GM19395 (cell line): Measurements from ENCODE around the gene CNKSR2.
A peak's percentile ranks its signal among the peaks of the same experiment; 100 is the strongest.

Experiments used
- ATAC-seq: cut with Tn5 transposase; IDR thresholded peaks from one replicate; pipeline ENCODE4 v1.9.1; 2021; ENCODE audit warnings: mild to moderate bottlenecking, moderate library complexity; ENCODE audit not compliant: unreplicated experiment

Gene CNKSR2

DNA sequence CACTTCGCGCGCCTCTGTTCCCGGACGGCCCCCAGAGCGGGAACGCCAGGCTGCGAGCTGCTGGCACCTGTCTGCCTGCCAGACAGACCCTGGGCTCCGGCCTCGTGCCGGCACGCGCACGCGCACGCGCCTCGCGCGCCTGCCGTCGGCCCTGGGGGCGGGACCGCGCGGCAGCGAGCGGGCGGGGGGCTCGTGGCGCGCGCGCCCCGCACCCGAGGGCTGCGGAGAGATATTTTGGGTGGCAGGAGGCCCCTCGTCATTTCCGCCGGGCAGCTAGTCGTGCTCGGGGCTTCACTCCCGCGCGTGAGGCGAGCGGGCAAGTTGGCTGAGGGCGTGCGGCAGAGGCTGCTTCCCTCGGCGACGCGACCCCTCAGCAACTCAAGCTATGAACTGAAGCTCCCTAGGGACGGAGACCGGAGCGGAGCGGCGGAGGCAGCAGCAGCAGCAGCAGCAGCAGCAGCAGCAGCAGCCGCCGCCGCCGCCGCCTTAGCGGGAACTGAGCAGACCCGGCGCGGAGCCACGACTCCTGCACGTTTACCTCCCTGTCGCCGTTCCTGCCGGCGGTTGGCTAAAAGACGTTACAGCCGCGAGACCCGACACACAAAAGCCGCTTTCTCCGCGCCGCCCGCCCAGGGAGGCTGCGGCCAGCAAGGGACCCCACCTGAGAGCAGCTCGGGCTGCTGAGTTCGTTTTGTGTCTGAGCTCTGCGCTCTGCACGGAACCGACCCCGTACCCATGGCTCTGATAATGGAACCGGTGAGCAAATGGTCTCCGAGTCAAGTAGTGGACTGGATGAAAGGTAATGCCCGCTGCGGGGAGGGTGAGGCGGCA, at the start of gene CNKSR2:
TSS of gene CNKSR2 (plus strand) at position 256 of the 831 bp plus-strand sequence. CDS start at position 736, 480 bp downstream.
- ATAC-seq: peak; percentile 80

GRCh38 chrX:21354725-21355124, 19.5 kb upstream of the CNKSR2 start:
- ATAC-seq: no peak

- ATAC-seq: no peak
These were observed 18.4 kb upstream of the CNKSR2 start for GRCh38 chrX:21355831-21356230.

DNA sequence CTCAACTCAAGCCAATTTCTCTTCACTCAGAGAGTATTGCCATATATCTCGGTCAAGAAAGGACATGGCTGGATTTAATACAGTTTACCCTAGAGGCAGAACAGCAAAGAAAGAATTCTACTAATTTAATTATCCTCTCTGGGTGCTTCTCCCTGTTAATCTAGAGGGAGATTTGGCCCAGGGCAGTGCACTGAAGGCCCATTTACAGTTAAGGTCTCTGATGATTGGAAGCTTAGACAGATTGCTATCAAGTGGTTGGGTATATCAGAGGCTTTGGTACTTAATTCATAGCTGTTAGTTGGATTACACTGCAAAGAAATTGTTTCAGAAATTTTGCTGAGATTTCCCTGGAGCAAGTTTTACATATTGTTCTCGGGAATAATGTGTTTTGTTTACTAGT, 4.6 kb upstream of the CNKSR2 start:
- no peak for ATAC-seq

- ATAC-seq: no peak
These were observed 1.2 kb upstream of the CNKSR2 start for GRCh38 chrX:21373001-21373400.

- ATAC-seq: peak; percentile 18
These were observed 518 bp upstream of the CNKSR2 start for GRCh38 chrX:21373637-21374162.

DNA sequence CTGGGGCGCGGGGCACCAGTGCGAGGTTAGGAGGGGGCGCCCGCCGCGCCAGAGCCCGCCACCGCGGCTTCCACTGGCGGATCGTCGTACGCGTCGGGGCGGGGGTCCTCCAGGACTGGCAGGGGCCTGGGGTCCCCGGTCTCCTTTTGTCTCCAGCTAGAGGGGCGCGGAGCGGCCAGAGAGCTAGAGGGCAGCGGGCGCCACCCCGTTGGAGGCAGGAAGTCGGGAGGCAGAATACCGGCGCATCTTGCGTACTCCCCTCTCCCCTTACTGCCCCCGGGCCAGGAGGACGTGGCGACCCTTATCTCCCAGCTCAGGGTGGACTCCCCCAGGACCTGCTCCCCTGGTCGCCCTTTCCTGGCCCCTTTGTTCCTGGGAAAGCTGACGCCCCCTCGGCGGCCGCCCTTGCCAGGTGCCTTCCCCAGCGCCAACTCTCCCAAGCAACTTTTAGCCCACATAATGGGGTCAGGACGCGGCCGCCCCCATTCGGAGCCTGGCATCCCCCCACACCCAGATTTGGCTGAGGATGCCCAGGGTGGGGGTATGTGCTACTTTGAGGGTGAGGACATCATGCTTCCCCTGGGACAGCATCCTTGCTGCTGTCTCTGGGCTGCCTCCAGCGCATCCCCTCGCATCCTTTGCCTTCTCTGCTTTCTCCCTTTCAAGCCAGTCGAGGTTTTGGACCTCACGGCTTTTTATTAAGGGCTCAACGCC, 933 bp downstream of the CNKSR2 start:
- peak; percentile 19 for ATAC-seq

DNA sequence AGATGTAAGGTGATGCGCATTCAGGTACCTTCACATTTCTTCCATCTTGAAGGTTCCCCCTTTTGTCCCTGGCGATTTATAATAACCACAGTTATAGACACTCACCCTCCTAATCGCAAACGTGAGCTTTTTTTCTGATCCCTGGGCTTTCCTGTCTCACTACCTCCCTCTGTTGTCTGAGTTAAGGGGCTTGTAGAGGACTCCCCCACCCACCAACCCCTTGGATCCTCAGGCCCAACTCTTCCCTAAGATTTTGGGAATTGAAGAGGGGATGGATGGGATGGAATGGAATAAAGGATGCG, 1.4 kb downstream of the CNKSR2 start:
- ATAC-seq: no peak

DNA sequence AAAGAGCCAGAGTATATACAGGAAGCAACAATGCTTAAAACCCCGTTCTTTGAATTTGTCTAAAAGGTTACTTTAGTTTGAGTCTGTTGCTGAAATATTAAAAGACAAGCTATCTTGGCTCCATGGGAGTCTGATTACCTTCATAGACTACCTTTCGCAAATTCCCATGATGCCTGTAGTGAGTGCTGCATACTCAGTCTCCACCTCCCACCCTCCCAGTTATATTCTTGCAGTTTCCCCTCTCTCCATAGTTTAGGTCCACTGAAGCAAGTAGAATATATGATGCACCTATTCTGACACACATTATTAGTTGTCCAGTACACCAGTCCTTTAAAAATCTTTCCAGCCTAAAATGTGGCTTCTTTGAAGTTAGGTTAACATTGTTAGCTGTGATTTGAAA, 2.4 kb downstream of the CNKSR2 start:
- ATAC-seq: no peak

DNA sequence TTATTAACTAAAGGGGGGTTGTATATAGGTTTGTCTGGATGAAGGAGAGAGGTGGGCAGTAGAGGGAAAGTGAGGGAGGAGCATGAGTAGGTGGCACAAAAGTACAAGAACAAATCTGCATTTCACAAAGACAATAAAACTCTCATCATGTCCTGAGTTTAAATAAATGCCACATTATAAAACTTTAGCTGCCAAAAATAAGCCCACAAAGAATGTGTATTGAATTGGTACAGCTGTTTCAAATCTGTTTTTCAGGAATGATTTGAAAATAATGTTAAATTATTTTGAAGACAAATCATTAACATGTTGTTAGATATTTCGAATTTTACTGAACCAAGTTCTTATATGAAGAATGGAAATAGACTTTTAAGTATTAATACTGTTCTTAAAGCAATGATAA, 5.8 kb downstream of the CNKSR2 start:
- ATAC-seq: no peak

GRCh38 chrX:21382715-21383114, 8.5 kb downstream of the CNKSR2 start:
- no peak for ATAC-seq

DNA sequence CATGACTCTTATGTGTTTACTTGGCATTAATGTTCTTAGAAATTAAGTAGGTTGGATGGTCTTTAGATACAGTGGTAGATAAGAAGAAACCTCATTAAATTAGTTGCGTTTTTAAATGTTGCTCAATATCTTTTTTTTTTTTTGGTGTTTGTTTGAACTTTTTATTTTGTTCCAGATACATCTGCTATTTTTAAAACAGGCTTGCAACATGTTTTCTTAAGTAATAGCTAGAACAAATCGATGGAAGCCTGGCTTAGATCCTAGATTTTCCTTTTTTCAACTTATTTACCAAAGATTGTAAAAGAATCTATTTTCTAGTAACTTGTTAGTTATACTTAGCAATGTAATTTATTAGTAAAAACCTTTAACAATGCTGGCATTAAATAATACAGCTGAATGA, 9.3 kb downstream of the CNKSR2 start:
- ATAC-seq: no peak

- ATAC-seq: no peak
These were observed 10.0 kb downstream of the CNKSR2 start for GRCh38 chrX:21384178-21384577.

GRCh38 chrX:21394792-21395191, 20.6 kb downstream of the CNKSR2 start:
- ATAC-seq: no peak

- no peak for ATAC-seq
These were observed 24.2 kb downstream of the CNKSR2 start for GRCh38 chrX:21398426-21398825.

- ATAC-seq: no peak
These were observed 26.3 kb downstream of the CNKSR2 start for GRCh38 chrX:21400408-21401121.

- no peak for ATAC-seq
These were observed 34.1 kb downstream of the CNKSR2 start for GRCh38 chrX:21408307-21408706.

GRCh38 chrX:21408788-21409187, 34.6 kb downstream of the CNKSR2 start:
- ATAC-seq: no peak

DNA sequence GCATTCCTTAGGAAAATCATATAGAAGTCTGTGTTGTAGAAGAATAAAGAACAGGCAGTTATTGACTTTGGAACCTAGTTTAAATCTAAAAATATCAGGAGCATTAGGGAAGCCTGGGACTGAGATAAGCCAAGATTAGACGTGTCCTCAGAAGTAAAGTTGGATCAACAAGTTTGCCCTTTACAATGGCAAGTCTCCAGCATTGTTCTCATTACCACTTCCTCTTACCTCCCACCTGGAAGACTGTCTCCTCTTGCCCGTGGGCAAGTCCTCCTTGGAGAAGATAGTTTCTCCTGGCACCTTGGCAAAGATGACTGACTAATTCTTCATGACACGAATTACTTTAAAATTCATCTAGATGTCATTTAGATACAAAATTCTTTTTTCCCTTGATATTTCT, 37.8 kb downstream of the CNKSR2 start:
- no peak for ATAC-seq

DNA sequence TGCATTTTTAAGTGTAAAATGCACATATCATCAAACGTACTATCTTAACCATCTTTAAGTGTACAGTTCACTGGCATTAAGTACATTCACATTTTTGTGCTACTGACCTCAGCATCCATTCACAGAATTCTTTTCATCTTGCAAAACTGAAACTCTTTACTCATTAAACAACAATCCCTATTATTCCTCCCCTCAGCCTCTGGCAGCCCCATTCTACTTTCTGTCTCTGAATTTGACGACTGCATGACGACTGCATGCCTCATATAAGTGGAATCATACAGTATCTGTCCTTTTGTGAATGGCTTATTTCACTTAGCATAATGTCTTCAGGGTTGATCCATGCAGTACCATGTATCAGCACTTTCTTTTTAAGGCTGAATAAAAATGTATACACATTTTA, 38.7 kb downstream of the CNKSR2 start:
- no peak for ATAC-seq

DNA sequence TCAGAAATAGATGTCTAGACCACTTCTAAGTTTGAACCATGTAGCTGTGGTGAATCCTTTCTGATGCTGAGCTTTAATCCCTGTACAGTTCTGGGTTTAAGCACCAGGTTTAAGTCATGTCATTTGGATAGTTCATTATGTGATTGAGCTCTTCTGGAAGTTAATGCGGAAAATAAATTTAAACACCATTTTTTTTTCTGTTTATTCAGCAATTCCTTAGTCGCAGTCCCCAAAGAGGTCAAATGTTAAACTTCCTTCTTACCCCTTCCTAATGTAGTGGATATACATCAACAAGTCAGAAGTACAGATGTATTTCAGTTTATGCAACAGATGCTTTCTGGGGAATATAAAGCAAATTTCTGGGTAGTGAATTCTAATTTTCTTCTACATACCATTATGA, 52.9 kb downstream of the CNKSR2 start:
- no peak for ATAC-seq

- ATAC-seq: no peak
These were observed 62.8 kb downstream of the CNKSR2 start for GRCh38 chrX:21437036-21437435.
